ENCODE measurements around the gene MTUS2. TPM values are rescaled to one million over a fixed set of nuclear protein-coding genes. Genes with fewer than 3 reads are reported as not detected.

MTUS2 gene
- total and polyA plus RNA-seq, 10 of the 15 experiments (the other 5 are each of a cell fraction or from before 2014, with no cell fraction given), result under 0.01 to 0.05 (median 0.02) TPM; not detected in 6

DNA sequence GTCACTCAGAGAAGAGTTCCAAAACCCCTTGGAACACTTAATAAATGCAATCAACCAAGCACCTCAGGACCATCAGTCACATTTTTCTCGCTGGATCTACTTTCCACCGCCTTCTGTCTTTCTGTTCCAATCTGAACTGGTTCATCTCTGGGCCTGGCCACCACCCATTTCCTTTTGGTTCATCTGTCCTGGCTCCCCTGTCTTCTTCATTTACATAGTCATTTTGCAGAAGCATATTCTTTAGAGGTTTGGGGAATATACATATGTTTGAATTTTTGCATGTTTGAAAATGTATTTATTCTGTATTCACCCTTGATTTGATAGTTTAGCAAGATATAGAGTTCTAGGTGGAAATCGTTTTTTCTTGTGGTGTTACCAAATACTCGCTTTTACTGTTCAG, 188.2 kb downstream of the MTUS2 start:
- DNase-seq (ENCODE audit: low read depth, low spot score) (no peak), FAIRE-seq (no peak), ATAC-seq (no peak)
- TF ChIP-seq MYC (IDR thresholded peaks at IDR 0.05; ENCODE audit: insufficient read depth, insufficient read length, insufficient replicate concordance, low read length, severe bottlenecking) (no peak), POLR2AphosphoS5 (IDR thresholded peaks at IDR 0.05; ENCODE audit: low read length) (no peak), IKZF2 (IDR thresholded peaks at IDR 0.05) (no peak), SP1 (IDR thresholded peaks at IDR 0.05; ENCODE audit: low read depth, low read length) (no peak), WRNIP1 (IDR thresholded peaks at IDR 0.05; ENCODE audit: borderline replicate concordance, low read depth, low read length) (no peak), SREBF2 (IDR thresholded peaks at IDR 0.05; ENCODE audit: low read length) (no peak), MTA3 (IDR thresholded peaks at IDR 0.05; ENCODE audit: borderline replicate concordance, low read length) (no peak), BCL11A (IDR thresholded peaks at IDR 0.05; ENCODE audit: low read depth, low read length) (no peak), BACH1 (IDR thresholded peaks at IDR 0.05; ENCODE audit: borderline replicate concordance) (no peak), HSF1 (IDR thresholded peaks at IDR 0.05; ENCODE audit: low read depth, low read length) (no peak), RB1 (IDR thresholded peaks at IDR 0.05; ENCODE audit: borderline replicate concordance) (no peak), ESRRA (IDR thresholded peaks at IDR 0.05; ENCODE audit: low read length) (no peak), BRCA1 (IDR thresholded peaks at IDR 0.05; ENCODE audit: low read depth, low read length) (no peak), CREM (IDR thresholded peaks at IDR 0.05; ENCODE audit: low read depth) (no peak), SMAD1 (IDR thresholded peaks at IDR 0.05; ENCODE audit: low read depth, partially characterized antibody) (no peak), TAF1 (IDR thresholded peaks at IDR 0.05; ENCODE audit: borderline replicate concordance, low read depth, low read length) (no peak), CEBPZ (IDR thresholded peaks at IDR 0.05; ENCODE audit: low read depth, low read length) (no peak)
- TF ChIP-seq, protein P1, sequence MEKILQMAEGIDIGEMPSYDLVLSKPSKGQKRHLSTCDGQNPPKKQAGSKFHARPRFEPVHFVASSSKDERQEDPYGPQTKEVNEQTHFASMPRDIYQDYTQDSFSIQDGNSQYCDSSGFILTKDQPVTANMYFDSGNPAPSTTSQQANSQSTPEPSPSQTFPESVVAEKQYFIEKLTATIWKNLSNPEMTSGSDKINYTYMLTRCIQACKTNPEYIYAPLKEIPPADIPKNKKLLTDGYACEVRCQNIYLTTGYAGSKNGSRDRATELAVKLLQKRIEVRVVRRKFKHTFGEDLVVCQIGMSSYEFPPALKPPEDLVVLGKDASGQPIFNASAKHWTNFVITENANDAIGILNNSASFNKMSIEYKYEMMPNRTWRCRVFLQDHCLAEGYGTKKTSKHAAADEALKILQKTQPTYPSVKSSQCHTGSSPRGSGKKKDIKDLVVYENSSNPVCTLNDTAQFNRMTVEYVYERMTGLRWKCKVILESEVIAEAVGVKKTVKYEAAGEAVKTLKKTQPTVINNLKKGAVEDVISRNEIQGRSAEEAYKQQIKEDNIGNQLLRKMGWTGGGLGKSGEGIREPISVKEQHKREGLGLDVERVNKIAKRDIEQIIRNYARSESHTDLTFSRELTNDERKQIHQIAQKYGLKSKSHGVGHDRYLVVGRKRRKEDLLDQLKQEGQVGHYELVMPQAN (conservative IDR thresholded peaks at IDR 0.05), result no peak
- TF ChIP-seq, protein P2, sequence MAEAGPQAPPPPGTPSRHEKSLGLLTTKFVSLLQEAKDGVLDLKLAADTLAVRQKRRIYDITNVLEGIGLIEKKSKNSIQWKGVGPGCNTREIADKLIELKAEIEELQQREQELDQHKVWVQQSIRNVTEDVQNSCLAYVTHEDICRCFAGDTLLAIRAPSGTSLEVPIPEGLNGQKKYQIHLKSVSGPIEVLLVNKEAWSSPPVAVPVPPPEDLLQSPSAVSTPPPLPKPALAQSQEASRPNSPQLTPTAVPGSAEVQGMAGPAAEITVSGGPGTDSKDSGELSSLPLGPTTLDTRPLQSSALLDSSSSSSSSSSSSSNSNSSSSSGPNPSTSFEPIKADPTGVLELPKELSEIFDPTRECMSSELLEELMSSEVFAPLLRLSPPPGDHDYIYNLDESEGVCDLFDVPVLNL (IDR thresholded peaks at IDR 0.05; ENCODE audit: low read depth, low read length), result no peak
- no peak overlapping the region for H3K9ac ChIP-seq (ENCODE audit: control insufficient read depth, insufficient read depth, low read length)
- SMC1A ChIA-PET (ENCODE audit: uncharacterized antibody, unreplicated experiment), result no interaction called here
- in situ Hi-C loops (cut with MboI), result no loop called here
- H2AFZ ChIP-seq (ENCODE audit: control insufficient read depth, low read depth, low read length), result no peak overlapping the region
- WGBS (ENCODE audit: insufficient coverage, insufficient replicate concordance, low lambda C conversion rate, missing lambda C conversion rate), result 11% methylated on average over 4 of the region's 4 CpGs
- CTCF ChIA-PET, result no interaction called here
- H3K4me1 ChIP-seq (ENCODE audit: control insufficient read depth, insufficient read depth, low read length), result no peaks in the 10 kb centered on the region
- H3K79me2 ChIP-seq (ENCODE audit: control insufficient read depth, insufficient read depth, low read length), result no peaks in the 10 kb centered on the region
- no TSS peak for BruUV-seq (replicated peaks)
- no peak overlapping the region for H3K4me2 ChIP-seq (ENCODE audit: control insufficient read depth, insufficient read depth)
- POLR2A ChIA-PET, result no interaction called here
- no peak overlapping the region for H3K4me3 ChIP-seq
- no peaks in the 10 kb centered on the region for H3K36me3 ChIP-seq (ENCODE audit: control insufficient read depth in 2 of 2, insufficient read depth in 2 of 2, low read length in 1 of 2)
- no peaks in the 10 kb centered on the region; a peak in 1 of 4 replicates for H3K27me3 ChIP-seq (replicated peaks in 1 of 2; ENCODE audit: control insufficient read depth in 2 of 2, insufficient read depth in 2 of 2, low read length in 1 of 2)
- RAD21 ChIA-PET (ENCODE audit: unreplicated experiment), result no interaction called here
- intact Hi-C loops (cut with micrococcal nuclease; ENCODE audit: unreplicated experiment), result no loop called here
- no peaks in the 10 kb centered on the region for H3K9me3 ChIP-seq (replicated peaks; ENCODE audit: control insufficient read depth, insufficient read depth, low read length)
- no peak overlapping the region for H3K27ac ChIP-seq (ENCODE audit: control insufficient read depth, insufficient read depth)
- no peaks in the 10 kb centered on the region for H4K20me1 ChIP-seq (ENCODE audit: control insufficient read depth, insufficient read depth)
